HG03025 (cell line): ENCODE data around the gene UBASH3A.

ENCODE experiments used
- ATAC-seq: cut with Tn5 transposase; IDR thresholded peaks from one replicate; pipeline ENCODE4 v1.9.1; 2021; ENCODE audit warnings: mild to moderate bottlenecking, moderate library complexity; ENCODE audit not compliant: unreplicated experiment, low FRiP score

The UBASH3A gene

DNA sequence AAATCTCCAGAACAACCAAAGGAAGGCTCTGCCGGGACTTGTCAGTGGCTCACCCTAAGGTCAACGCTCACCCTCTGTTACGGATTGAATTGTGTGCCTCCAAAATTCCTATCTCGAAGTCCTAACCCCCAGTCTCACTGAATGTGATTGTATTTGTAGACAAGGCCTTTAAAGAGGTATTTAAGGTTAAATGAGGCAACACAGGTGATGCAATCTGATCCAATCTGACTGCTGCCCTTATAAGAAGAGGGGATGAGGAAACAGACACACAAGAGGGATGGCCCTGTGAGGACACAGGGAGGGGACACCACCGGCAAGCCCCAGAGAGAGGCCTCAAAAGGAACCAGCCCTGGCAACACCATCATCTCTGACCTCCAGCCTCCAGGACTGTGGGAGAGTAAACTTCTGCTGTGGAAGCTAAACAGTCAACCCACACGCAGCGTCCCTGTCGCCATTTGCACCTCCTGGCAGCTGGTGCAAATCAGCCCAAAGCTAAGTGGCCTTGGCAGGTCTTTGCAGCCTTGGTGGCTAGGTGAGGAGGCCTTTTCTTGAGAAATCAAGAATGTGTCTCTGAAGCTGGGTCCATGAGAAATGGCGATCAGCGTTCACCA, 24.2 kb downstream of the UBASH3A start:
- ATAC-seq, result no peak

GRCh38 chr21:42429021-42429420, 25.3 kb downstream of the UBASH3A start:
- ATAC-seq, result no peak

DNA sequence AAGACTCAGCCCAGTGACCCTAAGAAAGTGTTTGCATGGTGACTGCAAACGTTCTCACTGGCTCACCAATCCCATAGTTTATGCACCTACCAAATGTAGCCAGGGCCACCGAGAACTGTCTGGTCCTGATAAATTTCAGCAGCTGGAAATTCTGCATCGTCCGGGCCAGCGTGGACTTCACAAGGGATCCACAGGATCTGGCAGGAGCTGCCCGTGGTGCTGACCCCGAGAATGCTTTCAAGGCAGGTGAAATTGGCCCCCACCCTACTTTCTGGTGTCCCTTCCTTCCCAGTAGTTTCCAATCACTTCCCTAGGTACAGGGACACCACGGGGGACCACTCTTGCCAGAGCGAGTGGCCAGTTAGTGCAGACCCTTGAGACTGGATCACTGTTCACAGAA, 26.2 kb downstream of the UBASH3A start:
- ATAC-seq, result no peak

DNA sequence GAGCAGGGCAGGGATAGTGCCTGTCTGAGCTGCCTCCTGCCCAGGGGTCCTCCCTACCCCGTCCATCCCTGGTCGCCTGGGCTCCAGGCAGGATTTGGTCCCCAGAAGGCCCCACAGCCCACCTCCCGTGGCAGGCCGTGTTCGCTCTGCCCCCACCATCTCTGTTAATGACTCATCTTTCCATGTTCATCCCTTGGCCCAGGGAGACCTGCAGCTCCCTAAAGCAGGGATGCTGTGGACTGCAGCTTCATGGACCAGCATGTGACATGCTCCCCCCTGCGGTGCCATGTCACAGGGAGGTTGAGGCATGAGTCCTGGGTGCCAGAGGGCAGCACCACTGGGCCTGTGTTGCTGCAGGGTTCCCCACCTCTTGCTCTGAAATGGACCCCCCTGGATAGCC, 26.8 kb downstream of the UBASH3A start:
- no peak for ATAC-seq

DNA sequence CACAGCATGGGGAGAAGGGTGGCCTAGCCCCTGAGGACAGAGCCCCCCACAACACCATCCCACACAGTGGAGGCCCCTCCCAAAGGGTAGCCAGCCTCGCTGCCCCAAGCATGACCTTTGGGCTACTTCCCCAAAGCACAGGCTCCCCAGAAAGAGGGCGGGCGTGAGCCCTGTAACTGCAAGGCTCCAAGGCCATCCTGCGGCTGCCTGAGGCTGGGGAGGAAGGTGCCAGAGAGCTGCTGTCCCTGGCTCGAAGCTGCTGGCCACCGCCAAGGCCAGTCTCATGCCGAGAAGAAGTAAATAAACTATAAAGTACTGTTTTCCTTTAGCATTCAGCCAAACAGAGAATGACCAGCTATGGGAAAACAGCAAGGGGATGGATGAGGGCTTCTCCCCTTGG, 27.5 kb downstream of the UBASH3A start:
- ATAC-seq, result no peak

- ATAC-seq, result no peak
Observed at GRCh38 chr21:42432695-42433094, 29.0 kb downstream of the UBASH3A start.

GRCh38 chr21:42433946-42434551, 30.3 kb downstream of the UBASH3A start:
- ATAC-seq, result no peak

DNA sequence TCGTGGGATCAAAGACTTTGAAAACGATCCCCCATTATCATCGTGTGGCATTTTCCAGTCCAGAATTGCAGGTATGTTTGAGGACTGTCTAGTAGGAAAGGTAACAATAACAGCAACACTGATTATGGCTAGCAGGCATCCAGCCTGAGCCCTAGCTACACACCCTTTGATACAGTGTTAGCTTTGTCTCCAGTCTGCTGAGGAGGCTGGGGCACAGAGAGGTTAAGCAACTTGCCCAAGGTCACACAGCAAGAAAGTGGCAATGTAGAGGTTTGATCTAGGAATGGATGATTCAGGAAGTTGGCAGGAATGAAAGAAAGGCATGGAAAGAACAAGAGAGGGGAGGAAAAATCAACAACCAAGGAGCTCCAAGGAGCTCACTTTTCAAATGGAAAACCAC, 31.2 kb downstream of the UBASH3A start:
- no peak for ATAC-seq

- no peak for ATAC-seq
Observed at GRCh38 chr21:42435401-42435800, 31.7 kb downstream of the UBASH3A start.

GRCh38 chr21:42435833-42436232, 32.1 kb downstream of the UBASH3A start:
- ATAC-seq, result no peak

GRCh38 chr21:42436914-42437313, 33.2 kb downstream of the UBASH3A start:
- ATAC-seq, result no peak

- no peak for ATAC-seq
Observed at GRCh38 chr21:42437786-42438185, 34.1 kb downstream of the UBASH3A start.

GRCh38 chr21:42438316-42439205, 34.9 kb downstream of the UBASH3A start:
- no peak for ATAC-seq

DNA sequence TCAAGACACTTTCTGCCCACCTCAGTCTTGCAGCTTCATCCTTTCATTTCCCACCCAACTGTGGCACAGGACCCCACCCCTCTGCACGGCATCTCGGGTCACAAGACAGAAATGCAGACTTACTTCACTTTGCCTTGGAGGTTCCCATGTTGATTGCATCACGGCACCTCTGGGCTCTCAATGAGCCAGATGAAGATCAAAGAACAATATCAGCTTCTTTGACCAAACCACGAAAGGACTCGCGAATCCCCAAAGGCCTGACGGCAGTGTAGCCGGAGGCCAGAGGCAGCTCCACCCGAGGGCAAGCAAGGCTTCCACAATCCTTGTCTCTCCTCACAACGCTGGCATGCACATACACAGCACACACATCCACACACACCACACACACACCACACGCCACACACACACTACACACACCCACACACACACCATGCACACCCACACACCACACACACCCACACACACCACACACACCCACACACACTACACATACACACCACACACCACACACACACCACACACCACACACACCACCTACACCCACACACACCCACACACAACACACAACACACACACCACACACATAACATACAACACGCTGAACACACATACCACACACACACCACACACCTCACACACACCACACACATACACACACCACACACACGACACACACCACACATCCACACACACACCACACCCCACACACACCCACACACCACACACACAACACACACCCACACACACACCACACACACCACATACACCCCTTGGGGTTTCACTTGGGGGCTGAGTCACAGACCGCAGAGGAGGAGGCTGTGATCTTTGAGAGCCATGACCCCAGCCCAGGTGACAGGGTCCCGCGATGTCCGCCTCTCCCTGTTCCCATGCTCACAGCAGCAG, 35.8 kb downstream of the UBASH3A start:
- ATAC-seq, result no peak

GRCh38 chr21:42440187-42440792, 36.6 kb downstream of the UBASH3A start:
- no peak for ATAC-seq

- ATAC-seq, result no peak
Observed at GRCh38 chr21:42441963-42442362, 38.3 kb downstream of the UBASH3A start.

- ATAC-seq, result no peak
Observed at GRCh38 chr21:42443181-42443785, 39.6 kb downstream of the UBASH3A start.

DNA sequence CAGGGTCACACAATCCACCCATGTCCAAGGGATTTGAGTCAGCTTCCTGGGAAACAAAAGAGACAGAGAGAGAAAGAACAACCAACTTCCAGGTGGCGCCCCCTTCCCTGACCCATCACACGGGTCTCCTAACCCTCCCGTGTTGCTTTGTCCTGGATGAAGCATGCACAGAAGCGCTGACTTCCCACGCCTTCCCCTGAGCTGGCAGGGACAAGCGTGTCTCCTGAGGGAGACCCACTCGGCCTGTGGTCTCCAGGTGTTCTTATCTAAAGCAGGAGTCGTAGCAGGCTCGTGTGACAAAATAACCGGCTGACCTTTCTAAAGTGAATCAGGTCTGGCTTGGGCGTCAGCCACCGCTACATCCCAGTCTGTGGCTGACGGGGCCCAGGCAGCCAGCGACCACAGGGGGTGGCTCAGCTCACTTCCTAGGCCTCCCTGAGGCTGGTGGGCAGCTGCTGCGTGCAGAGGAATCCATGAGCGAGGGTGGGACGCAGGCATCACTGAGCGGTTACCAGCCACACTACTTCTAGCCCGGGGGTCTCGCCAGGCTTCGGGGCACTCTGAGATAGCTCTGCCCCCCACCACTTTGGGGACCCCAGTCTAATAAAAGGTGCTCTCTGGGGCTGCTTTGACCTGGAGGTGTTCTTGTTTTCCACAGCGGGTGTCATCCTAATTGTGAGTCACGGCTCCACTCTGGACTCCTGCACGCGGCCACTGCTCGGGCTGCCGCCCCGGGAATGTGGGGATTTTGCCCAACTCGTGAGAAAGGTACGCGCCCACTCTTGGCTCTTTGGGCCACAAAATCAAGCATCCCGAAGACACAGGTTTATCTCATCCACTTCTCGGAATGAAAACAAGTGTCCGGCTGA, 40.4 kb downstream of the UBASH3A start:
- no peak for ATAC-seq

- ATAC-seq, result no peak
Observed at GRCh38 chr21:42444745-42445059, 41.0 kb downstream of the UBASH3A start.
